ENCODE results near the gene CELF2.
"Not testable (repeated sequence)": the region's sequence is repeated elsewhere in the genome, so short reads cannot be mapped to it uniquely, and the experiment has no call there.

The CELF2 gene

GRCh38 chr10:11335881-11336430 lies 318.3 kb downstream of the CELF2 start:
- DNase-seq, result no peak

DNA sequence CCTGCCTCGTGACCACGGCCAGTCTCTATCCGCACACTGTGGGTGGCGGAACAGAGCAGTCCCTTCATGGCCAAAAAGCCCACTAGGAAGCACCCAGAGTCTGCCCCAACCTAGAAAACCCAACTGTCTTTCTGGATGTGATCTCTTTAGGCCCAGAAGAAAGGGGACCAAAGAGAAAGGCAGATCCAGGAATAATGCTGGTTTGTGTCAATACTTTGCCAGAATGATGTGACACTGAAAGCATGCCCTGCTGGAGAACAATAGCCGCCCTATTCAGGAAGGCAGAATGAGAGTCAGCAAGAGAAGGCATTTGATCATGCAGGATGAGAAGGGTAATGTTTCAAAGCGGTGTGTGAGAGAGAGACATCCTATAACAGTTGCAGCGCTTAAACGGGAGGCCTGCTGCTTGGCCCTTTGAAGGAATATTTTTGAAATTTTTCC lies 319.1 kb downstream of the CELF2 start:
- no peak for DNase-seq

DNA sequence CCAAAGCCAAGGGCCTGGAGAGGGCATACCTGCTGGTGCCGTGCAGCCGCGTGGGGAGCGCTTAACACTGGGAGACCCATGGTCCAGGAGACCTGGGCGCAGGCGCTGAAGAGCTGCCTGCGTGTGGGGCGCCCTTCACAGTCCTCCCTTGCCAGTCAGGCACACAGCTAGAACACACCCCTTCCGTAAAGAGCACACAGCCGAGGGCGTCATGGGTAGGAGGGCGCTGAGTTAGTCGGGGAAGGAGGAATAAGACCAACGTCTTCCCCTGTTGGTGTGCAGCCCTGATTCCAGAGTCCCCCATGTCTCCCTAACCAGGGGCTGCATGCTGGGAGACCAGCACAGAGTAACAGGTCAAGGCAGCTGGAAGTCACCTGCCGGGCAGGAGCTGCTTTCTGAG lies 319.8 kb downstream of the CELF2 start:
- DNase-seq, result no peak

DNA sequence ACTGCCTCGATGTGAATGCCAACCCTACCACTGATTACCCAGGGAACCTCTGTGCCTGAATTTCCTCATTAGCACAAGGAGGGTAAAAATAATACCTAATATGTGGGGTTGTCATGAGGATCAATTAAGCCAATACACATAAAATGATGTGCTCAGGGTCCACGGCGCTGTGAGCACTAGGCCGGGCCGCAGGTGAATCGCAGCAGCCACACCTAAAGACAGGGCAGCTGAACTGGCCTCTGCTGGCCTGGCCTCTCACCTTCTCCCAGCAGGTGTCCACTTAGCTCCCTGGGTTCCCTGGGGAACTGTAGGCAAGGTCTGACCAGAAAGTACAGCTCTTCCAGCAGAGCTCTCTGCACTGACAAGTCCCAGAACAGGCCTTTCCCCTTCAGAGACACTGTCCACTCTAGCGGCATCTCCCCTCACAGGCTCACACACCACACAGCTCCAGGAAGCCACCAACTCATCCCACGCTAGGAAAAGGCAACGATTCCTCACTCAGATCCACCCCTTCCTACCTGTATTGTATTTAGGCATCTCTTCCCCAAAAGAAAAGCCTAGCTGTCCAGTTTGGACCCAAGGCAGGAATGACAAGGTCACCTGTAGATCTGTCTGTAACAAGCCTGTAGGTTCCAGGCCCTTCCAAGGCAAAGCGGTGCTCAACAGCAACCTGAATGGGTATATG lies 320.6 kb downstream of the CELF2 start:
- no peak for DNase-seq

- DNase-seq, result no peak
Measured at GRCh38 chr10:11339013-11339412, 321.3 kb downstream of the CELF2 start.

GRCh38 chr10:11339660-11340059 lies 322.0 kb downstream of the CELF2 start:
- no peak for DNase-seq

DNA sequence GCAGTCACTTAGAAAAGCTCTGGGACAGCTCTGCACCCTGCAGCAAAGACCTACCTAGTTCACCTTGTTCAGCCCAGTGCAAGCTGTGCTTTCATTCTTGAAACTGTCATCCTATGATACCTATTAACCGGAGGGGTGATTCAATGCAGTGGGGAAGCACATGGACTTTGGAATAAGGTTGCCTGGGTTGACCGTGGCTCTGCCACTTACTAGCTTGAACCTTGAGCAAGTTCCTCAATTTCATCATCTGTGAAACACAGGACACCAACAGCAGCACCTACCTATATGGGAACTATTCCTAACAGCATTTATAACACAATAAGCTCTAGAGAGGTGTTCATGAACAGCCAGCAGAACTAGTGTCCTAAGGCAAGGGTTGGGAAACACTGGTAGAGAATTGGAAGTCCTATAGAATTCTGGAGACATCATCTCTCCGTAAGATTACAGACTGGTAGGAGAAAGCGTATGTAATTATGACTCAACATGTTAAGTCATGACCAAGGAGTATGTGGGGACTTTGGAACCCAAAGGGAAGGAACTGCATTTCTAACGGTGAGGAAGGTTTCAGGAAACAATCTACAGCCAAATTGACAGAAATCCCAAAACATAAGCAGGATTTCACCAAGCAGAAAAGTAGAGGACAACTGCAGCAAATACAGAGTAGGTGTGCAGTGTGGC lies 323.8 kb downstream of the CELF2 start:
- no peak for DNase-seq

DNA sequence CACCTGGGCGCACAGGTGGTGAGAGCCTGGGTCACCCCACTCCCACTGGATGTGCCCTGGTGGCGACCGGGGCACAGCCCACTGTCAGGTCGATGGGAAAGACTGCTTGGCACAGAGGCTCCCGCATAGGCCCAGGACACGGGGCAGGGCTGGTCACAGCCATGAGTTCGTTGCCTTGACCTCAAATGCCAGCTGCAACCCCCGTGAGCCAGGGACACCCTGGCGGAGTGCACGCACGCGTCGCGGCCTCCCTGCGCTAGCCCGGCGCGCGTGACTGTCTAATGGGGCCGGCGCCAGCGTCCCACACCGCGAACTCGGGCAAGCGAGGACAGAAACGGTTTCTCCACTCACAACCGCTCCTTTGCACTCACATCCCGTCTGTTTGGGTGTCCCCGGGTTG lies 326.4 kb downstream of the CELF2 start:
- no peak for DNase-seq

DNA sequence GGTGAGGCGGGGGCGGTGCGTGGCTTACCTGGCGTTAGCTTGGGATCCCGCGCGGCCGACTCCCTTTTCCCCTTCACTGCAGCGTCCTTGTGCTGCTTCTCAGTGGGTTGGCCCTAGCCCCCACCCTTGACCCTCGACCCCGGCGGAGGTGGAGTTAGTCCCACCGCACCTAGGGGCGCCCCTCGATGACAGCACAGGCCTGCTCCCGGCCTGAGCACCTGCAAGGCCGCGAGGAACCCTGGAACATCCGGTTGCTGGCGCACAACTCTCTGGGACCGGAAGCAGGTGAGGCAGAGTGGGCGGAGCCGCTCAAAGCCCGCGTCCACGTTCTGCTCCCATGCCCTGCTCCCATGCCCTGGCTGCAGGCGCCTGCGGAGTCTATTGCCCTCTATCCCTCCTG lies 326.9 kb downstream of the CELF2 start:
- no peak for DNase-seq

GRCh38 chr10:11345224-11346054 lies 327.8 kb downstream of the CELF2 start:
- DNase-seq, result peak; percentile 28

DNA sequence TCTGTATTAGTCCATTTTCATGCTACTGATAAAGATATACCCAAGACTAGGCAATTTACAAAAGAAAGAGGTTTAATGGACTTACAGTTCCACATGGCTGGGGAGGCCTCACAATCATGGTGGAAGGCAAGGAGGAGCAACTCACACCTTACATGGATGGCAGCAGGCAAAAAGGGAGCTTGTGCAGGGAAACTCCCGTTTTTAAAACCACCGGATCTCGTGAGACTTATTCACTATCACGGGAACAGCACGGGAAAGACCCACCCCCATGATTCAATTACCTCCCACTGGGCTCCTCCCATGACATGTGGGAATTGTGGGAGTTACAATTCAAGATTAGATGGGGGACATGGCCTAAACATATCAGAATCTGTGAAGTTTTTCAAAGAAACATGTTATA lies 329.9 kb downstream of the CELF2 start:
- not testable (repeated sequence) for DNase-seq

- DNase-seq, result no peak
Measured at GRCh38 chr10:11351801-11352200, 334.1 kb downstream of the CELF2 start.

- DNase-seq, result no peak
Measured at GRCh38 chr10:11353006-11353896, 335.6 kb downstream of the CELF2 start.

GRCh38 chr10:11354823-11355222 lies 337.2 kb downstream of the CELF2 start:
- DNase-seq, result no peak

DNA sequence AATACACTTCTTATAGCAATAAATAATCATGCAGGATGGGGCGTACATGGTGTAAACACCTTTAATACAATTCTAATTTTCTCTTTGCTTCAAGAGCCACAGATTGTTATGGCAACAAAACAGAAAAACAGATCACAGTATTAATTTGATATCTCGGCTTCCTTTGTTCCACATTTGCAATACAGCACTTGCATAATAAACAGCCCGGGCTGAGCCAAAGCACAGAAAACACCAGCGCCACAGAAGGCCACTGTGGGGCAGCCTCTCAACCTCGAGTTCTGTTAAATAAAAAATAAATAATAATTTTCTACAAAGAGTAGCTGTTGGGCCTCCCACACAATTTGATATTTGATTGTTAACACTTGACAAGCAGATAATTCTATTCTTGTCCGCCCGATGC lies 337.9 kb downstream of the CELF2 start:
- DNase-seq, result no peak

DNA sequence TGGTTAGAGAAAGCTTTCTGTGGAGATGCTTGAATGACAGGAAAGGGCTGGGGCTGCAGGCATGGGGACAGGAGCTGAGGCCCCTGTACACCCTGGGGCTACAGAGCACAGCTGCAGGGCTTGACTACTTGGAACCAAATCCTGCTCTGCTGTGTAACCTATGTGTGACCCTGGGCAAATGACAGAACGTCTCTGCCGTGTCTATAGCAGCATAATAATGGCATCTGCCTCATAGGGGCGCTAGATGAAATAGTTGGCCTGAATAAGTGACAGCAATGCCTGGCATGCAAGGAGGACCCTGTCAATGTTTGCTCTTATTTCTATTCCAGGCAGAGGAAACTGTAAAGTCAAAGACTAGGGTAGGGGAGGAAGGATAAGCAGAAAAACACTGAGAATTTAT lies 339.8 kb downstream of the CELF2 start:
- no peak for DNase-seq

GRCh38 chr10:11358011-11358410 lies 340.3 kb downstream of the CELF2 start:
- DNase-seq, result no peak

GRCh38 chr10:11358923-11359575 lies 341.4 kb downstream of the CELF2 start:
- no peak for DNase-seq

DNA sequence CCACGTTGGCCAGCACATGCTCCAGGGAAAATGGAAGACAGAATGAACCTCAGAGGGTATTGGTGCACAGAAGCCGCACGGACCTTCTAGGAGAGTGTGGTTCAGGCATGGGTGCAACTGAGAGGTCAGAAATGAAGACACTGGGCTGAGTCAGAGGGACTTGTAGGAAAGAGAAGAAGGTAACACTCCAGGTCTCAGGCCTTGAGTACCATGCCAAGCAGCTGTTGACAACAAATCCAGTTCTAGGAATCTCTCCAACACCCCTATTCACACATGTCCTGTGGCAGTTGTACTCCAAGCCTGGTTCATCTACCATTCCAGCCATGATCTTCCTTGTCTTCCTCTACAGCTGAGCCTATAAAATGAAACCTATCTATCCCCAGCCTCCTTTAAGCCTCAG lies 342.2 kb downstream of the CELF2 start:
- no peak for DNase-seq

DNA sequence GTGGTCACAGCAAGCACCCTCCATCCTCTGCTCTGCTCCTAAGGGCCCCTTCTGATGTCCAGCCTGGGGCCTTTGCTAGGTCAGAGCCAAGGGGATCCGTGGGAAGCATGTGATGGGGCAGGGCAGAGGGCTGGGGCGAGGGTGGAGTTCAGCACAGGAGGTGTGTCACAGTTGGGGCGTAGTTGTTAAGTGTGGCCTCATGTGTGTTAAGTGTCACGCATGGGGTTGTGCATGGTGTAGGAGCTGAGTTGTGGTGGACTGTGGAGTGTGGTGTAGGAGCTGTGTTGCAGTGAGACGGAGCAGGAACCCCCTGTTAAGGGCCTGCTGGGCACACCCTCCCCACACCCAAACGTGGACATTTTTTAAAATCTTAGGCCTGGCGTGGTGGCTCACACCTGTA lies 345.8 kb downstream of the CELF2 start:
- no peak for DNase-seq

DNA sequence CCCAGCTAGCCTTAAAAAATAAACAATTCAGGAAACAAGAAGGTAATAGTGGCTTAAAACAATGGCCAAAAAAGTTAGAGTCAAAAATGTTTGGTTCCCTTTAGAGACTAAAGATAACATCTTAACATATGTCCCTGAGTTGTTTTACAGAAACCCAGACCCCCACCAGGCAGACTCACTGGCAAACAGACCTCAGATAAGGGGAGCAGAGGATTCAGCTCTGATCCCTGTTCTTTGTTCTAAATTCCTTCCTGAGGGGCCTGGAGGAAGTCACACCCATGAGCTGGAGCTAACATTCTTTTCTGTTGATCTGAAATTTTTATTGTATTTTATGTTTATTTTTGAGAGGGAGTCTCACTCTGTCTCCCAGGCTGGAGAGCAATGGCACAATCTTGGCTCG lies 346.6 kb downstream of the CELF2 start:
- no peak for DNase-seq

DNA sequence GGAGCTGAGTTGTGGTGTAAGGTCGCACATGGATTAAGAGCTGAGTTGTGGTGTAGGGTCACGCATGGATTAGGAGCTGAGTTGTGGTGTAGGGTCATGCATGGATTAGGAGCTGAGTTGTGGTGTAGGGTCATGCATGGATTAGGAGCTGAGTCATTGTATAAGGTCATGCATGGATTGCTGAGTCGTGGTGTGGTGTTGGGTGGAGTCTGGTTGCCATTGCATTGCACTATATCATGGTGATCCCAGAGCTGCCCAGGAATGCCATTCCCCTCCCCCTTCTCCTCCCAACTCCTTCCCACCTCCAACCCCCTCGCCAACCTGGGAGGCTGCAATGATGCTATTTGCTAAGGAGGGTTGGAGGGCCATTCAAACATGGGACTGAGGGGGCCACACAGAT lies 349.2 kb downstream of the CELF2 start:
- not testable (repeated sequence) for DNase-seq

All from activated CD4-positive, alpha-beta T cell treated with anti-CD3 and anti-CD28 coated beads, Interleukin-2, Interleukin-6, amounts not matched to agents 100 ng/mL and 50 ng/mL, durations not matched to agents 16 hours and 8 hours (primary cell).